ENCODE measurements around the gene MTARC1.

The MTARC1 gene

GRCh38 chr1:220806408-220806807, 19.7 kb downstream of the MTARC1 start:
- no peak for DNase-seq (ENCODE audit: low read depth)

- DNase-seq (ENCODE audit: low read depth), result no peak
These were observed 21.0 kb downstream of the MTARC1 start for GRCh38 chr1:220807726-220808125.

- DNase-seq (ENCODE audit: low read depth), result no peak
These were observed 21.9 kb downstream of the MTARC1 start for GRCh38 chr1:220808345-220809186.

- no peak for DNase-seq (ENCODE audit: low read depth)
These were observed 22.5 kb downstream of the MTARC1 start for GRCh38 chr1:220809187-220809550.

GRCh38 chr1:220809704-220810103, 23.0 kb downstream of the MTARC1 start:
- no peak for DNase-seq (ENCODE audit: low read depth)

GRCh38 chr1:220810179-220810653, 23.5 kb downstream of the MTARC1 start:
- DNase-seq (ENCODE audit: low read depth), result peak; percentile 76

- DNase-seq (ENCODE audit: low read depth), result no peak
These were observed 24.2 kb downstream of the MTARC1 start for GRCh38 chr1:220810963-220811362.

GRCh38 chr1:220811695-220812094, 25.0 kb downstream of the MTARC1 start:
- no peak for DNase-seq (ENCODE audit: low read depth)

GRCh38 chr1:220812308-220812707, 25.6 kb downstream of the MTARC1 start:
- DNase-seq (ENCODE audit: low read depth), result no peak

GRCh38 chr1:220813013-220813412, 26.3 kb downstream of the MTARC1 start:
- no peak for DNase-seq (ENCODE audit: low read depth)

- no peak for DNase-seq (ENCODE audit: low read depth)
These were observed 28.7 kb downstream of the MTARC1 start for GRCh38 chr1:220815409-220815808.

- no peak for DNase-seq (ENCODE audit: low read depth)
These were observed 31.2 kb downstream of the MTARC1 start for GRCh38 chr1:220817907-220818306.

GRCh38 chr1:220818421-220819173, 31.9 kb downstream of the MTARC1 start:
- peak; percentile 77 for DNase-seq (ENCODE audit: low read depth)

GRCh38 chr1:220819467-220820026, 32.8 kb downstream of the MTARC1 start:
- no peak for DNase-seq (ENCODE audit: low read depth)

- no peak for DNase-seq (ENCODE audit: low read depth)
These were observed 37.6 kb downstream of the MTARC1 start for GRCh38 chr1:220824031-220824989.

GRCh38 chr1:220825819-220826551, 39.3 kb downstream of the MTARC1 start:
- DNase-seq (ENCODE audit: low read depth), result no peak

GRCh38 chr1:220826729-220827128, 40.0 kb downstream of the MTARC1 start:
- no peak for DNase-seq (ENCODE audit: low read depth)

GRCh38 chr1:220827445-220828178, 40.9 kb downstream of the MTARC1 start:
- no peak for DNase-seq (ENCODE audit: low read depth)

GRCh38 chr1:220828179-220828490, 41.4 kb downstream of the MTARC1 start:
- DNase-seq (ENCODE audit: low read depth), result no peak

- no peak for DNase-seq (ENCODE audit: low read depth)
These were observed 42.4 kb downstream of the MTARC1 start for GRCh38 chr1:220828950-220829586.

Measured in iris pigment epithelial cell (primary cell).